Smooth muscle cell of bladder (primary cell): ENCODE results near the gene FAM227B. TPM values are rescaled to one million over a fixed set of nuclear protein-coding genes. Genes with fewer than 3 reads are reported as not detected.

ENCODE experiments used
- total RNA-seq: library from RNA; depleted of rRNA; stranded (reverse); fragments of >200 nt; gene quantifications from 2 replicates; pipeline ENCODE4 v1.2.3, GENCODE V29; 2014

FAM227B gene
- total RNA-seq, result 4.4 and 4.6 TPM in 2 replicates

DNA sequence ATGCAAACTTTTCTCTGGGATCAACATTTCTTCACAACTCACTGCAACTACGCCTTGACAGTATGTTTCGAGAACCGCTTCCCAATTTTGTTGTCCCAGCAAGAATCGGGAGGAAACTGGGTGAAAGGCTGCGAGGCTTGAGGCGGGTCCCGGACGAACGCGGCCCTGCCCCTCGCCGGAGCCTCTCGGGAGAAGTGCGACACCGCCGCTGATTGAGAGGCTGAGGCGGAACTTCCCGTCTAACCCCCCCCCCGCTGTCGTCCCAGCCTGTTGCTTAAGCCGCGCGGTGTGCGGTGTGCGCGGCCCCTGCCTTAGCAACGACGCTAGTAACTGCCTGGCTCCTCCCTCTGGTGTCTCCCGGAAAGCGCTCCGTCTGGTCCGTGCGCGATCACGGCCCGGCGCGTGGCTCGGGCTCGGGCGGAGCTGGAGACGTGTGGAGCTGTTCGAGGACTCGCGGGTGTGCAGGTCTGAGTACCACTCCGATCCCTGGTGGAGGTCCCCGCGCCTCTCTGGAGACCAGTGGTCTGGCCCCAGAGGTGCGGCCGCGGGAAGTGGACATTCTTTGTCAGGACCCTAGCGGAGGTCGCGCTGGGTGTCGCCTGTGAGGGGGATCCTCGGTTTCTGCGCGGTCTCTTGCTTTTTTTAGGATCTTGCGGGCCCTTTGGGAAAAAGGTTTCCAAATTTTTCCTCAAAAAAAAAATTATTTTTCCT, at the start of gene FAM227B, which contains the start of gene DTWD1:
Gene FAM227B (minus strand): TSS at position 161 of the 711 bp plus-strand sequence. CDS start 5,647 bp downstream, outside the sequence.
Gene DTWD1 (plus strand): TSS at position 391 of the 711 bp plus-strand sequence. CDS start 4,120 bp downstream, outside the sequence.

DNA sequence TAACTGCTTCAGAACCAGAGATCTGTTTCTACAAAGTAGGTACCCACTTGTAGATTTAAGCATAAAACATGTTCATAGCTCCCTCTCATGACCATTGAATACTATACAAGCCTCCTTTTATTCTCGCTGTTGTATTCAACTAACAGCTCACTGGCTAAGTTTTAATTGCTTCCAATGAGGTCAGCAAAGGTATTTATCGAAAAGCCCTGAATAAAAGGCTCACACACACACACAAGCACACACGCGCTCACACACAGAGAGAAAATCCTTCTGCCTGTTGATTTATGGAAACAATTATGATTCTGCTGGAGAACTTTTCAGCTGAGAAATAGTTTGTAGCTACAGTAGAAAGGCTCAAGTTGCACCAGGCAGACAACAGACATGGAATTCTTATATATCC, 197.6 kb downstream of the FAM227B start, which contains the start of gene FGF7:
Gene FGF7 (plus strand): TSS at position 222 of the 400 bp plus-strand sequence. CDS start 1,056 bp downstream, outside the sequence.

Other genes with a start within 250 kb of the FAM227B start
- 976 and 1,252 TPM in 2 replicates for gene FGF7, start 197.6 kb downstream of the FAM227B start, total RNA-seq
- 61.0 and 68.6 TPM in 2 replicates for gene DTWD1, start 230 bp upstream of the FAM227B start, total RNA-seq